Retinal pigment epithelial cell (primary cell): ENCODE results near the gene SKA2.

ENCODE experiments used
- DNase-seq: peaks from one replicate; pipeline ENCODE4 v3.0.0-alpha.2; 2010; ENCODE audit warnings: low read depth
- H3K4me3 ChIP-seq: 2 replicates; pipeline ENCODE4 v1.5.1; 2011; ENCODE audit warnings: mild to moderate bottlenecking, low read length, control low read depth, moderate library complexity
- TF ChIP-seq, protein P1 (sequence below): conservative IDR thresholded peaks from 2 replicates; pipeline ENCODE4 v1.5.1; 2011; ENCODE audit warnings: low read depth, low read length, control low read depth, inconsistent platforms

The SKA2 gene

DNA sequence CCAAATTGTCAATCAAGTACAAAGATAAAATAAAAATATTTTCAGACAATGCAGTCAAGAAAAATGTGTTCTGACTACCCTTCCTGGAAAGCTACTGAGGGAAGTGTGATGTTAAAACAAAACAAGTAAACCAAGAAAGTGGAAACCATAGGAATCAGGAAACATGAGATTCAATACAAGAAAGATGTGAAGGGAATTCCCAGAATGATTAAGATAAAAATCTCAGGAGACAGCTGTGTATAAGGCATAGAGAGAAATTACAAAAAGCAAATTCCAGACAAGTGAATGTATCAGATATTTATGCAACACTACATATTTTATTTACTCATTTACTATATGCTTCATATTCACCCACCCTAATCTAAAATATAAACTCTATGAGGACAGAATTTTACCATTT is 80.5 kb downstream of the SKA2 start:
- peak; percentile 10 for DNase-seq

DNA sequence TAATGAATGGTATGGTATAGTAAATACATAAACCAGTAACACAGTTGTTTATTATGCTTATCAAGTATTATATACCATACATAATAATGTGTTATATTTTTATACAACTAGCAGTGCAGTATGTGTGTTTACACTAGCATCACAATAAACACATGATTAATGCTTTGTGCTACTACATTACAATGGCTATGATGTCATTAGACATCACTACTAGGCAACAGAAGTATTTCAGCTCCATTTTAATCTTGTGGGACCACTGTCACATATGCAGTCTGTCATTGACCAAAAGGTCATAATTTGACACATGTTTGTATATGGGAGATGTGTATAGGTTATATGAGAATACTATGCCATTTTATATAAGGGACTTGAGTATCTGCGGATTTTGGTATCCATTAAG is 81.0 kb downstream of the SKA2 start:
- no peak for DNase-seq
- H3K4me3 ChIP-seq = no peak overlapping the region
- TF ChIP-seq, protein P1, sequence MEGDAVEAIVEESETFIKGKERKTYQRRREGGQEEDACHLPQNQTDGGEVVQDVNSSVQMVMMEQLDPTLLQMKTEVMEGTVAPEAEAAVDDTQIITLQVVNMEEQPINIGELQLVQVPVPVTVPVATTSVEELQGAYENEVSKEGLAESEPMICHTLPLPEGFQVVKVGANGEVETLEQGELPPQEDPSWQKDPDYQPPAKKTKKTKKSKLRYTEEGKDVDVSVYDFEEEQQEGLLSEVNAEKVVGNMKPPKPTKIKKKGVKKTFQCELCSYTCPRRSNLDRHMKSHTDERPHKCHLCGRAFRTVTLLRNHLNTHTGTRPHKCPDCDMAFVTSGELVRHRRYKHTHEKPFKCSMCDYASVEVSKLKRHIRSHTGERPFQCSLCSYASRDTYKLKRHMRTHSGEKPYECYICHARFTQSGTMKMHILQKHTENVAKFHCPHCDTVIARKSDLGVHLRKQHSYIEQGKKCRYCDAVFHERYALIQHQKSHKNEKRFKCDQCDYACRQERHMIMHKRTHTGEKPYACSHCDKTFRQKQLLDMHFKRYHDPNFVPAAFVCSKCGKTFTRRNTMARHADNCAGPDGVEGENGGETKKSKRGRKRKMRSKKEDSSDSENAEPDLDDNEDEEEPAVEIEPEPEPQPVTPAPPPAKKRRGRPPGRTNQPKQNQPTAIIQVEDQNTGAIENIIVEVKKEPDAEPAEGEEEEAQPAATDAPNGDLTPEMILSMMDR = no peak

More for the DNA sequence above, 80.5 kb downstream of the SKA2 start:
- H3K4me3 ChIP-seq = no peak overlapping the region
- TF ChIP-seq, protein P1 = no peak

DNA sequence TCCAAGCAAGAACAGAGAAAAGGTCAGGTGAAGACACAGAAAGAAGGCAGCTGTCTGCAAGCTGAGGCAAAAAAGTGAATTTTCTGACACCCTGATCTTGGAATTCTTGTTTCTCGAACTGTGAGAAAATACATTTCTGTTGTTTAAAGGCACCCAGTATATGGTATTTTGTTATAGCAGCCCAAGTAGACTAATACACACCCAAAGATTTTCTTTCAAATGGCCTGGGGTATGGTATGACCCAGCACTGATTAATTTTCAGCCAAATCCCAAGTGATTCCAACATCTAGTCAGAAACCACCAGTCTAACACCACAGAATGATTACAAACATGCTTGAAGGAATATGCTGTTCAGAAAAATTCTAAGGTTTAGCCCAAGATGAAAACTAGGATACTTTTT is 85.1 kb downstream of the SKA2 start:
- DNase-seq = no peak
- TF ChIP-seq, protein P1 = no peak
- no peak overlapping the region for H3K4me3 ChIP-seq

DNA sequence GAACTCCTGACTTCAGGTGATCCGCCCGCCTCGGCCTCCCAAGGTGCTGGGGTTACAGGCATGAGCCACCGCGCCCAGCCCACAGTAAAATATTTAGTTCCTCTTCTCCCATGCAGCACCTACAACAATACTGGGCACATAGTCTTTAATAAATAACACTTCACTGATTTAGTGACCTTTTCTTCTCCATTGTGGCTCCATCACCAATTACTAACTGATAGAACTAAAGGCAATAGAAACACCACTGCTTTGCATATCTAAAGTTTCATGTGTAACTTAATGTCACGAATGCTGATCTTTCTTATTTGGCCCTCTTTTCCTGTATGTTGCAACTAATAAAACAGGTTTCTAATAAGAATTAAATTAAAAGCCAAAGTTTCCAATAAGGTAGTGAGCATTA is 87.2 kb downstream of the SKA2 start:
- DNase-seq = no peak
- TF ChIP-seq, protein P1 = no peak
- no peak overlapping the region for H3K4me3 ChIP-seq

DNA sequence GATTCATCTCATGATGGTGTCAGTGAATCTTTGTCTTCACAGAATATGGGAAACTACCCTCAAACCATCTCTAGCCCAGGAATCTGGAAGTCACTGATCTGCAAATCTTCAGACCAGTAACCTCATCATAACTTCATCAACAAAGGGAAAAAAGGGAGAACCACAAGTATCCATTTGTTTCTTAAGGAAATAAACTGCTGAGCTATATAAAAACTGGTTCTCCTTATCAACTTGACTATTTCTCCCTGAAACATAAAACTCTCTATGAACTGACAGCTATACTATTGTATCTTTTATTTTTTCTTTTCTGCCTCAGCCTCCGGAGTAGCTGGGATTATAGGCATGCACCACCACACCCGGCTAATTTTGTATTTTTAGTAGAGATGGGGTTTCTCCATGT is 87.6 kb downstream of the SKA2 start:
- DNase-seq = no peak
- TF ChIP-seq, protein P1 = no peak

DNA sequence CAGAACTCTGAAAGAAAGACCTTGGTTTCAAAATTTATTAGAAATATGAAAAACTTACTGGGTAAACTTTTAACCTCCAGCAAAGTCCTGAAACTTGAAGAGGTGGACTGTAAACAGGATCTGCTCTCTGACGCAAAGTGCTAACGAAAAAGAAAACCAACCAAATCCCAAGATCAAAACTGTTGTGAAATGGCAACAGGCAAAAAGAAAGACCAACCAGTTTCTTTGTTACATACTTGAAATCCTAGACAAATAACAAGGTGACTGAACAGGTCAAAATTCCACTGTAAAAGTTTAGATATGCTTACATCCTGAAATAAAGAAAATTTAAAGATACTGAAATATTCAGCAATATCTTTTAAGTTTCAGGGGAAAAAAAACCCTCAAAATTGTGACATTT is 92.5 kb downstream of the SKA2 start:
- no peak for DNase-seq
- TF ChIP-seq, protein P1 = no peak
- no peak overlapping the region for H3K4me3 ChIP-seq

More for the DNA sequence above, 87.6 kb downstream of the SKA2 start:
- H3K4me3 ChIP-seq = no peak overlapping the region
